Mesenchymal stem cell (in vitro differentiated cells and primary cell): ENCODE results near the gene CYSLTR2.

ENCODE experiments used
- DNase-seq: peaks from one replicate; pipeline ENCODE4 v3.0.0-alpha.2; 2013
- H2AFZ ChIP-seq: one replicate; pipeline ENCODE4 v1.6.1; 2013; ENCODE audit warnings: low read depth, mild to moderate bottlenecking, control low read depth, inconsistent platforms, low read length, moderate library complexity
- H2AK5ac ChIP-seq: 2 replicates; pipeline ENCODE4 v1.6.1; 2013; ENCODE audit warnings: low read length, moderate library complexity, mild to moderate bottlenecking, inconsistent platforms; ENCODE audit not compliant: severe bottlenecking
- H2BK120ac ChIP-seq: one replicate; pipeline ENCODE4 v1.6.1; 2013; ENCODE audit warnings: low read depth, mild to moderate bottlenecking, inconsistent platforms, low read length, moderate library complexity
- H2BK12ac ChIP-seq, 2 experiments: one replicate each; pipeline ENCODE4 v1.6.1; 2013; ENCODE audit warnings: inconsistent platforms in 2 of 2, low read length in 2 of 2, mild to moderate bottlenecking in 2 of 2, moderate library complexity in 2 of 2, control low read depth in 1 of 2
- H2BK15ac ChIP-seq: one replicate; pipeline ENCODE4 v1.6.1; 2013; ENCODE audit warnings: mild to moderate bottlenecking, low read depth, inconsistent platforms; ENCODE audit not compliant: poor library complexity, severe bottlenecking
- H2BK5ac ChIP-seq: 2 replicates; pipeline ENCODE4 v1.6.1; 2013; ENCODE audit warnings: low read depth, mild to moderate bottlenecking, low read length, control low read depth, inconsistent platforms; ENCODE audit not compliant: poor library complexity, severe bottlenecking
- H3K14ac ChIP-seq, 2 experiments: one replicate each; pipeline ENCODE4 v1.6.1; 2013; ENCODE audit warnings: inconsistent platforms in 2 of 2, low read length in 2 of 2, control low read depth in 1 of 2, mild to moderate bottlenecking in 1 of 2, moderate library complexity in 1 of 2
- H3K18ac ChIP-seq, 2 experiments: one replicate each; pipeline ENCODE4 v1.6.1; 2013; ENCODE audit warnings: inconsistent platforms in 2 of 2, low read length in 2 of 2, control low read depth in 1 of 2, low read depth in 1 of 2, mild to moderate bottlenecking in 1 of 2
- H3K23ac ChIP-seq, 2 experiments: one replicate each; pipeline ENCODE4 v1.6.1; 2013; ENCODE audit warnings: inconsistent platforms in 2 of 2, low read length in 2 of 2, mild to moderate bottlenecking in 2 of 2, moderate library complexity in 2 of 2, control low read depth in 1 of 2
- H3K27ac ChIP-seq: 2 replicates; pipeline ENCODE4 v1.5.1; 2013; ENCODE audit warnings: mild to moderate bottlenecking, moderate library complexity, low read length, control low read depth, inconsistent platforms; ENCODE audit not compliant: poor library complexity, severe bottlenecking
- H3K27me3 ChIP-seq, 2 experiments: 2 replicates each; pipeline versions ENCODE4 v1.6.1 to v1.7.0; 2013; ENCODE audit warnings: low read length in 2 of 2, mild to moderate bottlenecking in 2 of 2, moderate library complexity in 2 of 2, control low read depth in 1 of 2, inconsistent platforms in 1 of 2; ENCODE audit not compliant: control insufficient read depth in 1 of 2, insufficient read depth in 1 of 2
- H3K36me3 ChIP-seq, 2 experiments: 2 replicates each; pipeline versions ENCODE4 v1.6.1 to v1.7.0; 2013; ENCODE audit warnings: low read length in 2 of 2, control low read depth in 1 of 2, inconsistent platforms in 1 of 2, low read depth in 1 of 2, mild to moderate bottlenecking in 1 of 2; ENCODE audit not compliant: insufficient read depth in 2 of 2, control insufficient read depth in 1 of 2
- H3K4ac ChIP-seq, 2 experiments: one replicate each; pipeline ENCODE4 v1.6.1; 2013; ENCODE audit warnings: inconsistent platforms in 2 of 2, low read length in 2 of 2, mild to moderate bottlenecking in 2 of 2, moderate library complexity in 2 of 2, control low read depth in 1 of 2, low read depth in 1 of 2
- H3K4me1 ChIP-seq: 2 replicates; pipeline ENCODE4 v1.6.1; 2013; ENCODE audit warnings: low read depth, low read length, control low read depth; ENCODE audit not compliant: control insufficient read depth, insufficient read depth
- H3K4me2 ChIP-seq: 2 replicates; pipeline ENCODE4 v1.6.1; 2013; ENCODE audit warnings: low read length, mild to moderate bottlenecking, inconsistent platforms; ENCODE audit not compliant: poor library complexity, severe bottlenecking
- H3K4me3 ChIP-seq, 2 experiments: 2 replicates each; pipeline versions ENCODE4 v1.5.1 to v1.7.0; 2013; ENCODE audit warnings: low read length in 2 of 2, mild to moderate bottlenecking in 2 of 2, control low read depth in 1 of 2, low read depth in 1 of 2; ENCODE audit not compliant: insufficient read depth in 1 of 2
- H3K79me1 ChIP-seq: replicated peaks from 2 replicates; pipeline ENCODE4 v1.6.1; 2013; ENCODE audit warnings: mild to moderate bottlenecking, control low read depth, low read length, inconsistent platforms; ENCODE audit not compliant: poor library complexity, severe bottlenecking
- H3K9ac ChIP-seq: 2 replicates; pipeline ENCODE4 v1.7.0; 2013; ENCODE audit warnings: mild to moderate bottlenecking, low read length, moderate library complexity
- H3K9me3 ChIP-seq: 2 replicates; pipeline ENCODE4 v1.7.0; 2013; ENCODE audit warnings: mild to moderate bottlenecking, low read length; ENCODE audit not compliant: control insufficient read depth
- H4K8ac ChIP-seq: one replicate; pipeline ENCODE4 v1.6.1; 2013; ENCODE audit warnings: inconsistent platforms, mild to moderate bottlenecking, low read length, moderate library complexity
- H4K91ac ChIP-seq: one replicate; pipeline ENCODE4 v1.6.1; 2013; ENCODE audit warnings: mild to moderate bottlenecking, low read length, inconsistent platforms
- WGBS: methylation state at CpG from one replicate; pipeline ENCODE4 v1.1.7; 2013; ENCODE audit warnings: mixed read lengths; 5-methylcytosine and 5-hydroxymethylcytosine counted together

Gene CYSLTR2

GRCh38 chr13:48631441-48631840 lies 22.3 kb upstream of the CYSLTR2 start:
- no CpG with 5 or more reads among the region's 1 CpG for WGBS

GRCh38 chr13:48633700-48634099 lies 20.0 kb upstream of the CYSLTR2 start:
- H2BK15ac ChIP-seq: no peak overlapping the region
- H2AK5ac ChIP-seq: no peak overlapping the region
- H3K27me3 ChIP-seq: peaks cover 0 to under 1% of the 10 kb centered on the region in 2 experiments
- no peak overlapping the region for H3K4me3 ChIP-seq
- H3K4ac ChIP-seq: no peak overlapping the region
- H2AFZ ChIP-seq: no peak overlapping the region
- no peaks in the 10 kb centered on the region for H3K79me1 ChIP-seq
- H4K8ac ChIP-seq: no peak overlapping the region
- no peak overlapping the region for H3K27ac ChIP-seq
- no peak overlapping the region for H3K18ac ChIP-seq
- no peak for DNase-seq
- H3K36me3 ChIP-seq: no peaks in the 10 kb centered on the region
- H2BK120ac ChIP-seq: no peak overlapping the region
- whole genome bisulfite sequencing: 85% methylated on average over 3 of the region's 3 CpGs
- no peak overlapping the region for H3K9ac ChIP-seq
- no peak overlapping the region for H2BK12ac ChIP-seq
- no peak overlapping the region for H2BK5ac ChIP-seq
- H4K91ac ChIP-seq: no peak overlapping the region
- no peak overlapping the region for H3K23ac ChIP-seq
- no peaks in the 10 kb centered on the region for H3K4me1 ChIP-seq
- H3K14ac ChIP-seq: no peak overlapping the region
- no peak overlapping the region for H3K4me2 ChIP-seq
- peaks cover 12% of the 10 kb centered on the region for H3K9me3 ChIP-seq

More at GRCh38 chr13:48631441-48631840, 22.3 kb upstream of the CYSLTR2 start:
- no peak overlapping the region for H3K14ac ChIP-seq
- no peak overlapping the region for H2BK5ac ChIP-seq
- H3K9ac ChIP-seq: no peak overlapping the region
- peaks cover 3% of the 10 kb centered on the region for H3K9me3 ChIP-seq
- no peak overlapping the region for H2BK120ac ChIP-seq
- no peak overlapping the region for H3K4me2 ChIP-seq
- H3K4ac ChIP-seq: no peak overlapping the region
- no peaks in the 10 kb centered on the region for H3K36me3 ChIP-seq
- H3K27me3 ChIP-seq: no peaks in the 10 kb centered on the region
- no peak for DNase-seq
- H3K79me1 ChIP-seq: no peaks in the 10 kb centered on the region
- H3K27ac ChIP-seq: peak overlapping the region; percentile 70
- no peak overlapping the region for H3K23ac ChIP-seq
- no peak overlapping the region for H2BK15ac ChIP-seq
- H3K18ac ChIP-seq: no peak overlapping the region
- H3K4me1 ChIP-seq: peaks cover 3% of the 10 kb centered on the region
- no peak overlapping the region for H2AK5ac ChIP-seq
- no peak overlapping the region for H2BK12ac ChIP-seq
- no peak overlapping the region for H4K8ac ChIP-seq
- H3K4me3 ChIP-seq: no peak overlapping the region
- H4K91ac ChIP-seq: no peak overlapping the region
- no peak overlapping the region for H2AFZ ChIP-seq

- no peak overlapping the region for H3K4ac ChIP-seq
- no peak overlapping the region for H3K18ac ChIP-seq
- no peak overlapping the region for H2AK5ac ChIP-seq
- no peak overlapping the region for H3K14ac ChIP-seq
- no peak overlapping the region for H3K9ac ChIP-seq
- no peak overlapping the region for H2BK120ac ChIP-seq
- no peak overlapping the region for H3K23ac ChIP-seq
- no peak overlapping the region for H3K4me3 ChIP-seq
- H2BK5ac ChIP-seq: no peak overlapping the region
- no peak overlapping the region for H3K27ac ChIP-seq
- peaks cover 0 to 3% of the 10 kb centered on the region in 2 experiments for H3K27me3 ChIP-seq
- H4K8ac ChIP-seq: no peak overlapping the region
- no peak overlapping the region for H2BK15ac ChIP-seq
- H3K79me1 ChIP-seq: no peaks in the 10 kb centered on the region
- H2AFZ ChIP-seq: no peak overlapping the region
- H3K36me3 ChIP-seq: no peaks in the 10 kb centered on the region
- H4K91ac ChIP-seq: no peak overlapping the region
- no peaks in the 10 kb centered on the region for H3K4me1 ChIP-seq
- no peak overlapping the region for H3K4me2 ChIP-seq
- no peak overlapping the region for H2BK12ac ChIP-seq
- DNase-seq: no peak
- H3K9me3 ChIP-seq: peaks cover 12% of the 10 kb centered on the region
Observed at GRCh38 chr13:48634636-48635035, 19.1 kb upstream of the CYSLTR2 start.

- H3K4me1 ChIP-seq: no peaks in the 10 kb centered on the region
- no peak overlapping the region for H2AK5ac ChIP-seq
- H3K14ac ChIP-seq: no peak overlapping the region
- H3K4me2 ChIP-seq: no peak overlapping the region
- no peaks in the 10 kb centered on the region for H3K36me3 ChIP-seq
- H3K27me3 ChIP-seq: peaks cover 0 to 3% of the 10 kb centered on the region in 2 experiments
- H2BK15ac ChIP-seq: no peak overlapping the region
- no peak overlapping the region for H3K9ac ChIP-seq
- H2BK120ac ChIP-seq: no peak overlapping the region
- no peak overlapping the region for H4K8ac ChIP-seq
- H2BK5ac ChIP-seq: no peak overlapping the region
- H4K91ac ChIP-seq: no peak overlapping the region
- no peak for DNase-seq
- H3K79me1 ChIP-seq: no peaks in the 10 kb centered on the region
- peaks cover 12% of the 10 kb centered on the region for H3K9me3 ChIP-seq
- no peak overlapping the region for H3K18ac ChIP-seq
- H3K4ac ChIP-seq: no peak overlapping the region
- H2AFZ ChIP-seq: no peak overlapping the region
- H3K23ac ChIP-seq: no peak overlapping the region
- H3K27ac ChIP-seq: no peak overlapping the region
- H3K4me3 ChIP-seq: no peak overlapping the region
- H2BK12ac ChIP-seq: no peak overlapping the region
Observed at GRCh38 chr13:48635478-48635877, 18.3 kb upstream of the CYSLTR2 start.
